Activated naive CD4-positive, alpha-beta T cell treated with anti-CD3 and anti-CD28 coated beads for 36 hours (primary cell): ENCODE measurements around the gene ELOB. TPM values are rescaled to one million over a fixed set of nuclear protein-coding genes. Genes with fewer than 3 reads are reported as not detected.

ENCODE experiments used
- CTCF ChIA-PET: fragments of 350-600 bp; sonication (Branson Sonifier 250); formaldehyde crosslinking; loops from one replicate; lab custom pipeline; 2021; ENCODE audit warnings: antibody characterized with exemption; lab: Charles Lee
- DNase-seq: peaks from one replicate; pipeline ENCODE4 v3.0.0-alpha.2; 2020
- H3K27ac Mint-ChIP-seq: one replicate; pipeline ENCODE4 v1.8.0; 2021; ENCODE audit warnings: mild to moderate bottlenecking, mixed read lengths
- H3K27me3 Mint-ChIP-seq: one replicate; pipeline ENCODE4 v1.8.0; 2021; ENCODE audit warnings: low read depth, mixed read lengths
- H3K36me3 Mint-ChIP-seq: one replicate; pipeline ENCODE4 v1.8.0; 2021; ENCODE audit warnings: low read depth, mixed read lengths
- H3K4me1 Mint-ChIP-seq: one replicate; pipeline ENCODE4 v1.8.0; 2021; ENCODE audit warnings: low read depth, mixed read lengths
- H3K4me3 Mint-ChIP-seq: one replicate; pipeline ENCODE4 v1.8.0; 2021; ENCODE audit warnings: mild to moderate bottlenecking, moderate library complexity, mixed read lengths
- H3K9me3 Mint-ChIP-seq: one replicate; pipeline ENCODE4 v1.8.0; 2021; ENCODE audit warnings: mixed read lengths
- intact Hi-C: fragments of 100-400 bp; cut with micrococcal nuclease; formaldehyde crosslinking; loops from one replicate; pipeline ENCODE4 v1.15.1; 2023
- total RNA-seq, 2 experiments: library from RNA; stranded (reverse); gene quantifications; one replicate each; pipeline ENCODE4 v1.2.3, GENCODE V29; 2021

Gene ELOB
- total RNA-seq, 2 experiments from 2014 or later = 177 to 189 TPM

DNA sequence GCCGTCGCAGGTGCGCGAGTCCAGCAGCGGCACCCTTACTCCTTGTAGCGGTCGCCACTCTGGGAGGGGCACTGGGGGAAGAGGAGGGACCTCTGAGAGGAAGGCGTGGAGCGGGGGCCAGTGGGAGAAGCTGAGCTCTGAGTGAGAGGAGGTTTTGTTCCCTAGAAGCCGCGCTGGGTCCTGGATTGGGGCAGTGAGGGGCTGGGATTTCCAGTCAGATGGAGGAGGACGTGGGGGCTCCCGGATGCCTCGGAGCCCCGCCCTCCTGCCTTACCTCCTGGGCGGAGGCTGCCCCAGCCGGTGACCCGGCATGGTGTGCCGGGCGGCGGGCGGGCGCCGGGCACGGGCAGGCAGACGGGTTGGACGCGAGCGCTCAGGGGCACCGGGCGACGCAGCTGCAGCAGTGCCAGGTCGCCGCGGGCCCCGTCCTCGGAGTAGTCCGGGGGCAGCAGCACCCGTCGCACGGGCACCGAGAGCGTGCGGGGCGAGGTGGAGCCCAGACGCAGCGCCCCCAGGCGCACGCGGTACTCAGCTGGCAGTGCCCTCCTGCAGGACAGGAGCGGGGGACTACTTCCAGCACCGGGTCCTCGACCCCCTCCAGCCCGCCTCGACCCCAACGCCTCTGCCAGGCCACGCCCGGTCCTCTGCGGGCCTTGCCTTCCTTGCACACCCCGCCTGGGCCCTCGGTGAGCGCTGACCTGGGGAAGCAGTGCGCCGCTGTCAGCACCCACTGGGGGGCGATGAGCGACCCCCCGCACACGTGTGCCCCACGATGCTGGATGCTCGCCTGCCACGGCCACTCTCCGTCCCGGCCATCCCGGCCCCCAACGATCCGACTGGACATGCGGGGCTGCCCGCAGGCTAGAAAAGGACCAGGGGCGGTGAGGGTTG is 8.3 kb upstream of the ELOB start:
- CTCF ChIA-PET = interaction anchor here (0.9 to 1.3 kb wide), 2 partner anchors 15 to 27 kb away, joined by 5 to 8 read pairs; no protein-coding TSS in a partner anchor
- Mint-ChIP-seq H3K27me3 (peaks cover 11% of the 10 kb centered on the region), H3K4me3 (peak overlapping the region; percentile 84), H3K4me1 (peaks cover 10% of the 10 kb centered on the region), H3K9me3 (no peaks in the 10 kb centered on the region), H3K27ac (no peak overlapping the region), H3K36me3 (no peaks in the 10 kb centered on the region)
- peak; percentile 42 for DNase-seq
- intact Hi-C loops = no loop called here

- no peak for DNase-seq
- H3K27me3 Mint-ChIP-seq = peaks cover 7% of the 10 kb centered on the region
- no peak overlapping the region for H3K27ac Mint-ChIP-seq
- peaks cover 10% of the 10 kb centered on the region for H3K4me1 Mint-ChIP-seq
- no peaks in the 10 kb centered on the region for H3K36me3 Mint-ChIP-seq
- intact Hi-C loops = no loop called here
- CTCF ChIA-PET = interaction anchor here (0.9 to 1.4 kb wide), 4 partner anchors 16 to 54 kb away, joined by 3 to 8 read pairs (median 4); no protein-coding TSS in a partner anchor
- H3K9me3 Mint-ChIP-seq = no peaks in the 10 kb centered on the region
- H3K4me3 Mint-ChIP-seq = peak overlapping the region; percentile 84
These were observed 7.4 kb upstream of the ELOB start for GRCh38 chr16:2784358-2785100.

- CTCF ChIA-PET = interaction anchor here (1.3 to 1.4 kb wide), 3 partner anchors 25 to 55 kb away, joined by 3 to 5 read pairs (median 4); no protein-coding TSS in a partner anchor
- H3K27ac Mint-ChIP-seq = no peak overlapping the region
- DNase-seq = no peak
- peaks cover 6% of the 10 kb centered on the region for H3K27me3 Mint-ChIP-seq
- intact Hi-C loops = no loop called here
- no peaks in the 10 kb centered on the region for H3K9me3 Mint-ChIP-seq
- H3K36me3 Mint-ChIP-seq = no peaks in the 10 kb centered on the region
- H3K4me1 Mint-ChIP-seq = peaks cover 13% of the 10 kb centered on the region
- peak overlapping the region; percentile 34 for H3K4me3 Mint-ChIP-seq
These were observed 6.7 kb upstream of the ELOB start for GRCh38 chr16:2783581-2784357.

DNA sequence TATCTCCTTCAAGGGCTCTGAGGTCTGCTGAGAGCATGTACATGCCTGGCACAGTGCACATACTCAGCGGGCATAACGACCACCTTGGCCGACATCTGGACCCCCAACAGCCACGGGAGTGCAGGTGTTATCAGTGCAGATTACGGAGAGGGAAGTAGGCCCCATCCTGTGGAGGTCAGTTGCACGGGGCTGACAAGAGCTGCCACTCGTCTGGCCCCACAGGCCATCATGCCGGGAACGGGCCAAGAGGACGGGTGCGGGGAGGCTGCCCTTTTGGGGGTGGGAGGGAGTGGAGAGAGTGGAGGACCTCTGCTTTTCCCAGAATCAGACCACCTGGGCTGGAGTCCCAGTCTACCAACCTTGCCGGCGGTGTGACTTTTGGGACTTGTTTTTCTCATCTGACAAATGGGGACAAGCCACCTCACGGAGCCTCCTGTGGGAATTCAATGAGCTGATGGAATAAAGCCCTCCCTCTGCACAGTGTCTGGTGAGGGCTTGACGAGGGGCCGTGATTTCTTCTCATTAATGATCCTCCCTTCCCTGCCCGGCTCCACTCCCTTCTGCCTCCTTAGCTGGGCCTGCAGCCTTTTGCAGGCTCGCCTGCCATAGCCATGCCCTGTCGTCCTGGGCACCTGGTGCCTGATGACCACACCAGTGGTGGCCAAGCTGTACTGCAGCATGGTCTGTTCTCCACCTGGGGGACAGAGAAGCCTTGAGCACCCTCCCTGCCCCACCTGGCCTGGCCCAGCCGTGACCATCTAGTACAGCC is 5.7 kb upstream of the ELOB start:
- H3K9me3 Mint-ChIP-seq = no peaks in the 10 kb centered on the region
- no peak overlapping the region for H3K27ac Mint-ChIP-seq
- intact Hi-C loops = no loop called here
- H3K4me1 Mint-ChIP-seq = peaks cover 20% of the 10 kb centered on the region
- H3K36me3 Mint-ChIP-seq = peaks cover 7% of the 10 kb centered on the region
- DNase-seq = no peak
- peaks cover 4% of the 10 kb centered on the region for H3K27me3 Mint-ChIP-seq
- H3K4me3 Mint-ChIP-seq = no peak overlapping the region
- CTCF ChIA-PET = interaction anchor here (1.3 to 1.4 kb wide), 2 partner anchors 40 to 56 kb away, joined by 3 to 4 read pairs; no protein-coding TSS in a partner anchor

GRCh38 chr16:2779978-2780898 is 3.2 kb upstream of the ELOB start:
- CTCF ChIA-PET = no interaction called here
- Mint-ChIP-seq H3K27me3 (no peaks in the 10 kb centered on the region), H3K4me1 (peaks cover 27% of the 10 kb centered on the region), H3K4me3 (no peak overlapping the region), H3K9me3 (no peaks in the 10 kb centered on the region), H3K27ac (no peak overlapping the region), H3K36me3 (peaks cover 9% of the 10 kb centered on the region)
- intact Hi-C loops = loop anchor here (5.0 kb wide), 1 partner anchor 98 kb away; the partner anchor contains the start of gene KCTD5
- no peak for DNase-seq

DNA sequence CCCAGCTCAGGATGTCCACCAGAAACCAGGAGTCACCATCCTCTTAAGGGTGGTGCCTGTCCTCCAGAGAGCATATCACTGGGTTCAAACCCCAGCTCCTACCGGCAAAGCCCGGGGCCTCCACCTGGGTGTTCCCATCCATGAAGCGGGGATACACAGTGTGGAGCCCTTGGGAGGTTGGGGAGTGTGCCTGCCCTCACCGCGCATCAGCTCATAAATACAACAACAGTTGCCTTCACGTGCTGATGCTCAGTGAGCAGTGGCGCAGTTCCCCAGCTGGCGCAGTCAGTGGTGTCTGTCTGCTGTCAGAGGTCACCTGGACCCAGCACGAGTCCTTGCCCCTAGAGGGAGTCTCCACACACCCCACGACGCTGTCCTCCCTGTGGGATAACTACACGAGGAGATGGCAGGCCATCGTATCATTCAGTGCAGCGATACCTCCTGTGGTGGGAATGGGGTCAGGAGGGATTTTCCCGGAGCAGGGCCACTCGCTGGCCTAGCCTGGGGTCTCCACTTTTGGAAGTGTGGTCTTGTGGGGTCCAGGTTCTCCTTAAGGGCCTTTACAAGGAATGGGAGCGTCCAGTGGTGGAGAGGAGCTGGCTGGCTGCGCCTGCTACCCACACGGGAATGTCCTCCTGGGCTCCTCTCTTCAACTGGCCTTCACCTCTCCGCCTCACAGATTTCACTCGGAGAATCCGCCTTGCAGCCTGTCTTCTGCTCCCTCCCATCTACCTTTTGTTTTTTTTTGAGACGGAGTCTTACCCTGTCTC is 2.3 kb upstream of the ELOB start:
- H3K36me3 Mint-ChIP-seq = peaks cover 9% of the 10 kb centered on the region
- no peaks in the 10 kb centered on the region for H3K27me3 Mint-ChIP-seq
- DNase-seq = no peak
- CTCF ChIA-PET = interaction anchor here (0.7 kb wide), 1 partner anchor 441 kb away, joined by 4 read pairs; no protein-coding TSS in a partner anchor
- intact Hi-C loops = loop anchor here (5.0 kb wide), 1 partner anchor 97 kb away; the partner anchor contains the start of gene KCTD5
- H3K4me3 Mint-ChIP-seq = peak overlapping the region; percentile 94
- no peaks in the 10 kb centered on the region for H3K9me3 Mint-ChIP-seq
- peak overlapping the region; percentile 96 for H3K27ac Mint-ChIP-seq
- peaks cover 28% of the 10 kb centered on the region for H3K4me1 Mint-ChIP-seq

GRCh38 chr16:2778630-2778958 is 1.5 kb upstream of the ELOB start:
- Mint-ChIP-seq H3K27me3 (no peaks in the 10 kb centered on the region), H3K36me3 (peaks cover 9% of the 10 kb centered on the region), H3K4me3 (peak overlapping the region; percentile 94), H3K4me1 (peaks cover 26% of the 10 kb centered on the region), H3K9me3 (no peaks in the 10 kb centered on the region), H3K27ac (peak overlapping the region; percentile 96)
- intact Hi-C loops = loop anchor here (5.0 kb wide), 1 partner anchor 96 kb away; the partner anchor contains the start of gene KCTD5
- CTCF ChIA-PET = interaction anchor here (0.7 kb wide), 1 partner anchor 440 kb away, joined by 4 read pairs; no protein-coding TSS in a partner anchor
- DNase-seq = no peak

DNA sequence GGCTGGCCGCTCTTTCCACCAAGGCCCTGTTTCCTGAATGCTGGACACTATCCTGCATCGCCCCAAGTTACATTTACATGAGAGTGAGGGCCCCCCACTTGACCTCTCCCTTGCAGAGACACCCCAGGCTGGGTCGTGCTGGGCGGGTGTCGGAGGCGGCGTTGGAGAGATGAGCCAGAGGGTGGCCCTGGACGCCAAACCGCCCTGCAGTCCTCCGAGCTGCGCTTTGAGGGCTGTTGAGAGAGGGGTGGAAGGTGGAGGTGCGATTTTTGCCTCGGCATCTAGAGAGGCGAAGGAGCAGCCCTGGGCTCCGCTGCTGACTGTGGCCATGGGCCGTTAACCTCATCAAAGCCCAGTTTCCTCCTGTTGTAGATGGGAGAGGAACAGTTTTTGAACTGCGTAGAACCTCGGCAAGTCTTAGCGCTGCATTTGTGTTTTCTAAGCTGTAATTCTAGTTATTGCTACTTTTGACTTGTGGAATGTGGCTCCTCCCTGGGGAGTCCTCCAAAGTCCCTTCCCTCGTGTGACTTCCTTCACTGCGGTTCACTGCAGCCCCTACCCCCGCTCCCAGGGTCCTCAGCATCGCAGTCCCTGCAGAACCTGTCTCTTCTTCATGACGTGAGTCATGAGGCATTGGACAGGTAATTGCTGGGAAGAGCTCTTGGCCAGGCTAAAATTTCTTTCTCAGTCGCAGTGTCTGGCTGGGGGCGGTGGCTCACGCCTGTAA is 986 bp upstream of the ELOB start:
- H3K4me1 Mint-ChIP-seq = peaks cover 26% of the 10 kb centered on the region
- DNase-seq = peak; percentile 34
- CTCF ChIA-PET = no interaction called here
- H3K4me3 Mint-ChIP-seq = peak overlapping the region; percentile 94
- intact Hi-C loops = loop anchor here (1.0 to 5.0 kb wide), 4 partner anchors 26 to 127 kb away; partner anchors contain the start of genes KCTD5 and SRRM2
- no peaks in the 10 kb centered on the region for H3K9me3 Mint-ChIP-seq
- H3K36me3 Mint-ChIP-seq = peaks cover 9% of the 10 kb centered on the region
- peak overlapping the region; percentile 96 for H3K27ac Mint-ChIP-seq
- no peaks in the 10 kb centered on the region for H3K27me3 Mint-ChIP-seq

DNA sequence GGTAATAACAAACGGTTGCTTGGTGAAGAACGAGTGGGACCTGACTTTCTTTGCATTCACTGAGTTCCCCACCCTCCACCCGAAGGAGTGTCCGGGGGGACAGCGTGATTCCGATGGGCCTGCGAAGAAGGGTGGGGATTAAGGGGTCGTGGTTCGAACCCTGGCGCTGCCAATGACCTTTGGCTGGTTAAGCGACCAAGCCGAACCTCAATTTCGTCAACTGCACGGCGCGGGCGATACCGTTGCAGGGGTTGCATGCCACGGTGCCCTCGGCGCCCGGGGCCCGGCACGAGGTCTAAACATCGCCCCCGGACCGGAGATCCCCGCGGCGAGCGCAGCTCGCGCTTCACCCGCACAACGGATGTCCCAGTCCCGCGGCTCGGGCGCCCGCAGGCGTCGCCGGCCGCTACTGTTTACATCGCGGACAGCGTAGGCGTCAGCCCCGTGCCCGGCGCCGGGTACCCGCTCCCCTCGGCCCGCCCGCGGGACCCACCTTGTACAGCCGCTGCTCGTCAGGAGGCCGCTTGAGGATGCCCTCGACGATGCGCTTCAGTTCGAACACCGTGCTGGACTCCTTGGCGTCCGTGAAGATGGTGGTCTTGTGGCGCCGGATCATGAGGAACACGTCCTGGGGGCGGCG is 460 bp downstream of the ELOB start:
- Mint-ChIP-seq H3K27ac (peak overlapping the region; percentile 85), H3K36me3 (peaks cover 16% of the 10 kb centered on the region), H3K9me3 (no peaks in the 10 kb centered on the region), H3K4me3 (peak overlapping the region; percentile 94), H3K4me1 (peaks cover 31% of the 10 kb centered on the region), H3K27me3 (no peaks in the 10 kb centered on the region)
- intact Hi-C loops = loop anchor here (1.0 to 5.0 kb wide), 4 partner anchors 24 to 128 kb away; partner anchors contain the start of genes KCTD5 and SRRM2
- peak; percentile 44 for DNase-seq
- CTCF ChIA-PET = interaction anchor here (0.5 to 1.4 kb wide), 4 partner anchors 20 to 582 kb away, joined by 3 to 5 read pairs (median 3); no protein-coding TSS in a partner anchor
